Measurements from ENCODE around the gene TMEM271.

TMEM271 gene, protein sequence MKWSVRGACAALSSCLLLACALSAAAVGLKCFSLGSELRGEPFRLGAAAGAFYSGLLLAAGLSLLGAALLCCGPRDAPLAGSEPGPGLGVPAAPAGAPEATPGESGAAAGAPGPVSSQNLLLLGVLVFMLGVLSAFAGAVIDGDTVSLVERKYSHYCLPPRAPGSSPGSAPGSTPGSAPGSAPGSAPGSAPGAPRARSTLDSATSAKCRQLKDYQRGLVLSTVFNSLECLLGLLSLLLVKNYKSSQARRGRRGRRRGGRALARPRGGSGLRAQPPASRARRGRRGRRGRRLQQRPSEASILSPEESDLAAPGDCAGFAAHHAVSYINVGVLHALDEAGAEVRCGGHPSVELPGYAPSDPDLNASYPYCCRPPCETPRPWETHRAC

DNA sequence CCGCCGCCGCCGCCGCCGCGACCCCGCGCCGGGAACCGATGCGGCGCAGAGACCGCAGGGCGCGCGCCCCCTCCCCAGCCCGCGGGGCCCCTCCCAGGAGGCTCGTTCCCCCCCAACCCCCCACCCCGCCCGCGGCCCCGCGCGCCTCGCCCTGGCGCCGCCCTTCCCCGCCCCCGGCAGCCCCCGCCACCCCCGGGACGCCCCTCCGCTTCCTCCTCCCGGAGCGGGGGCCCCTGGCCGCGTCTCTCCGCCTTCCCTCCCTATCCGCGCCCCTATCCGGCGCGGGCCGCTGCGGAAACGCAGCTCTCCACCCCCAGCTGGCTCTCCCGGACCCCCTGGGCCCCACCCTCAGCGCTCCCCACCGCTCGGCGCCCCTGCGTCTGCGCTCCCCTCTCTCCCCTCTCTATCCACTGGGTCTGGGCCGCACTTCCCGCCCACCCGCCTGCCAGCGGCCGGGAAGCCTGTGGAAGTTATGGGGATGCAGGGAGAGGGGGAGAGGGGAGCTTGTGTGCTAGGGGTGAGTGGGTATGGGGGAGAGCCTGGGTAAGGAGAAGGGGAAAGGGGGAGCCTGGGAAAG lies at the start of gene TMEM271:
TSS of gene TMEM271 (minus strand) at position 51 of the 577 bp plus-strand sequence. CDS start 233 bp downstream, outside the sequence.
- DNase-seq, result no peak

DNA sequence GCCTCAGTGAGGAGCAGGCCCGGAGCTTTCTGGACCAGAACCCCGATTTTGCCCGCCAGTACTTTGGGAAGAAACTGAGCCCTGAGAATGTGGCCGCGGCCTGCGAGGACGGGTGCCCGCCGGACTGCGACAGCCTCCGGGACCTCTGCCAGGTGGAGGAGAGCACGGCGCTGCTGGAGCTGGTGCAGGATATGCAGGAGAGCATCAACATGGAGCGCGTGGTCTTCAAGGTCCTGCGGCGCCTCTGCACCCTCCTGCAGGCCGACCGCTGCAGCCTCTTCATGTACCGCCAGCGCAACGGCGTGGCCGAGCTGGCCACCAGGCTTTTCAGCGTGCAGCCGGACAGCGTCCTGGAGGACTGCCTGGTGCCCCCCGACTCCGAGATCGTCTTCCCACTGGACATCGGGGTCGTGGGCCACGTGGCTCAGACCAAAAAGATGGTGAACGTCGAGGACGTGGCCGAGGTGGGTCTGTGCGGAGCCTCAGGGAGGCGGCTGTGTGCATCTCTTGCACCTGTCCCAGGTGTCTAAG lies 49.6 kb upstream of the TMEM271 start:
- DNase-seq, result no peak

DNA sequence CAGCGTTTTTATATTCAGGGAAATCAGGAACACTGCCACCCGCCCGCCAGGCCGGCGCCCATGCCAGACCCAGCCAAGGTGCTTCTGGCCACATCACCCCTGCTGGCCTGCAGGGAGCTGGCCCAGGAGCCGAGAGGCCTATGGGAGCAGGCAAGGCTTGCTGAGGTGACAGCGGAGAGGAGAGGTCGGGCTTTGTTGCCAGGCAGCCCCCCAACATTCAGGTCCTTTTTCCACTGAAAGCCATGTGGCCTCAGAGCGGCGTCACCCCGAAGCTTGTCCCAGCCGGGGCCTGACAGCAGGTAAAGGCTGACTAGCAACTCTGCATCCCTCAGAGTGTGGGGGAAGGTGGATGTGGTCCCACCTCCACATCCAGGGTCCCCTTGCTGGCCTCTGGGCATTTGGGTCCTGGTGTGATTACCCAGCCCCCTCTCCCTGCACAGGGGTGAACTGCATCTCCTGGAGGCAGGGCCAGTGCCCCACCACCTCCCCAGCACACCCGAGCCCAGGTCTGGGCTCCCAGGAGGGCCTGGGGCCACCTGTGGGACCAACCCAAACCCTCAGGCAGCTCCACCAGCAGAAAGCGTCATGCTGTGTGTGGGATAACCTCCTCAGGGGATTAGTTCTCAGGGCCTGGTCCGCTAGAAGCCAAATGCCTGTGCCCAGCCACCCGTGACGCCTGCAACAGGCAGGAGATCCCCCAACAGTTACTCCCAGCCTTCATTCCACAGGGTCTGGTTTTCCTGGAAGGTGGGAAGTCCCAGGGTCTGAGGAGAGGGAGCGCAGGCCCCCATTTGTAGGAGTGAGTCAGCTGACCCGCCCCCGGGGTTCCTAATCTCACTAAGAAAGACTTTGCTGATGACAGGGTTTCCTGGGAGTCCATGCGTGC lies 48.9 kb upstream of the TMEM271 start, which contains the start of gene PDE6B:
TSS of gene PDE6B (plus strand) at position 869 of the 886 bp plus-strand sequence. CDS start 54 bp downstream, outside the sequence.
- no peak for DNase-seq

- no peak for DNase-seq
Measured at GRCh38 chr4:623914-624566, 47.9 kb upstream of the TMEM271 start.

- no peak for DNase-seq
Measured at GRCh38 chr4:622996-623913, 47.2 kb upstream of the TMEM271 start.

GRCh38 chr4:622071-622995 lies 46.2 kb upstream of the TMEM271 start:
- no peak for DNase-seq

DNA sequence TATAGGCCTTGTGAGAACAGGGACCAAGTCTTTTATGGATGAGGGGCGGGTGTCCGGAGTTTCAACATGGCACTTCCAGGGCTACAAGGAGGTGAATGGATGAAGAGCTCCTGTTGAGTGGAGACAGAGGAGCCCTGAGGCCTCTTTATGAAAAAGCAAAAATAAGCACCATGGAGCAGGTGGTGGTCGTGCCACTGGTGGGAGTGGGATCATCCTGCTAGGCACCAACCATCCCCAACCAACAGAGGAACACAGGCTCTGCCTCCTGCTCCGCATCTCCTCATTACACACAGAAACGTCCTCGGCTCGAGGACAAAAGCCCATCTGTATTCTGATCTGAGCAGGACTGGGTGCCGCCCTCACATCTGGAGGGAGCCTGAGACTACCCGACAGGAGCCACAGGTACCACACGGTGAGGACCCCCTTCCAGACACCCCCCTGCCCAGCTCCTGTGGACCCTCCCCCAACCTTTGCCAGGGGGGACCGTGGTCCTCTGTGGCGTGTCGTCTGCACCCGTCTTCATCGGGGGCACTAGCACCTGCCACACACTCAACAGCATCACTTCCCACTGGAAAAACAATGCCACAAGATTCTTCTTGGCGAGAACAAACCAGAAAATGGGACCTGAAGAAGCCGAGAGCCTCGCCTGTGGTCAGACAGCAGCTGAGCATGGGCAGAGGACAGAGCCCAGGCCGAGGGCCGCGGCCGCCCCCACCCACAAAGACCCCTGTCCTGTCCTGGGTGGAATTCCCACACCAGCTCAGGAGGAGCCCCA lies 45.4 kb upstream of the TMEM271 start:
- no peak for DNase-seq

DNA sequence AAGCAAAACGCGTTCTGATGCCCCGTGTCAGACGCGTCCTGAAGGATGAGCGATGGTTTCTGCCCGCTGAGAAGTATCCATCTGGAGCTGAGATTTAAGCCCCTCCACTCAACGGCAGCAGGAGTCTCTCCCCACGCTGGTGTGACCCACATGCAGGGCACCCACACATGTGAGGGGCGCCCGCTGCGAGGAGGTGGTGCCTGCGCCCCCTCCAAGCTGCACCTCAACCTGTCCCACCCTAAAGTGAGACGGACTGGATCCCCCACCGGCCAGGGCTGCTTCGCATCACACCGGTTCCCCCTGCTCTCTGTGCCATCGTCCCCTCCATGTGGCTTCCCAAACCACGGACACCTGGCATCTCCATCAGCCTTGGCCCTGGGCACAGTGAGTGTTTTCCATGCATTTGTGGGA lies 44.8 kb upstream of the TMEM271 start:
- no peak for DNase-seq

DNA sequence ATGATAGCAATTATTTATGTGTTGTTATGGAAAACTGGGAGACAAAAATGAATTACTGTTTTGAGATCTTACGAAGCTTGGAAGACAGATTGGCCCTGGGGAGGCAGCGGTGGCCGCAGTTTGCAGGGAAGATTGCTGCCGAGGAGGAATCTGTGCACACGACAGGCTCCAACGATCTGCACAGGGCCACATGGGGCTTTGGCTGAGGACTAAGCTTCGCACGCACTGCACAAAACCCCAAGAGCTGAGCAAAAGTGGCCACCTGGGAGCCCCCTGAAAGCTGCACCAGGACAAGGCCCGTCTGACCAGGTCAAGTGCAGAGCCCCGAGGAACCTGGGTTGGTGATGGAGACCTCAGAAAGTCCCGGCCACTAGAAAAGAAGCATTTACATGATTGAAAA lies 44.1 kb upstream of the TMEM271 start:
- DNase-seq, result no peak

- DNase-seq, result no peak
Measured at GRCh38 chr4:617644-618641, 41.8 kb upstream of the TMEM271 start.

GRCh38 chr4:616911-617643 lies 41.0 kb upstream of the TMEM271 start:
- DNase-seq, result no peak

DNA sequence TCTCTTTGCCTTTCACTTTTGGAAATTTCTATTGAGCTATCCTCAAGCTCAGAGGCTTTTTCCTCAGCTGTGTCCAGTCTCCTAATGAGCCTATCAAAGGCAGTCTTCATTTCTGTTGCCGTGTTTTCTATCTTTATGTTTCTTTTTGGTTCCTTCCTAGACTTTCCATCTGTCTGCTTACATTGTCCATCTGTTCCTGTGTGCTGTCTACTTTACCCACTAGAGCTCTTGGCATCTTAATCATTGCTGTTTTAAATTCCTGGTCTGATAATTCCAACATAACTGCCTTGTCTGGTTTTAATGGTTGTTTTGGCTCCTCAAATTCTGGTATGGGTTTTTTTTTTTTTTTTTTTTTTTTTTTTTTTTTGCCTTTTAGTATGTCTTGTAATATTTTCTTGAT lies 40.0 kb upstream of the TMEM271 start:
- DNase-seq, result no peak

DNA sequence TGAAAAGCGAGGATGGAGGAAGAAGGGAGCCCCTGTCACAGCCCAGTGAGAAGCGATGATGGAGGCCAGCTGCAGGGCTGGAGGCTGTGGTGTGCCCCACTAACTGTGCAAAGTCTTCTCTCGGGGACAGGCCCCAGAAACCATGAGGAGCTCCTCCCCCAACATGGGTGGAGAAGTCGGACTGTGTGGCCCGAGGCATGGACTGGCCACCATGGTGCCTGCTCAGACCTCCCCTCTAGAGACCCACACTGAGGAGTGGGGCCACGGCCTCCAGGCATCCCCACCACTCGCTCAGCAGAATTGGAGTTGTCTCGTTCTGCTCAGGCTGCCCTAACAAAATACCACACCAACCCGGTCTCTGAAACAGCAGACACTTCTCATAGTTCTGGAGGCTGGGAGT lies 37.0 kb upstream of the TMEM271 start:
- DNase-seq, result no peak

DNA sequence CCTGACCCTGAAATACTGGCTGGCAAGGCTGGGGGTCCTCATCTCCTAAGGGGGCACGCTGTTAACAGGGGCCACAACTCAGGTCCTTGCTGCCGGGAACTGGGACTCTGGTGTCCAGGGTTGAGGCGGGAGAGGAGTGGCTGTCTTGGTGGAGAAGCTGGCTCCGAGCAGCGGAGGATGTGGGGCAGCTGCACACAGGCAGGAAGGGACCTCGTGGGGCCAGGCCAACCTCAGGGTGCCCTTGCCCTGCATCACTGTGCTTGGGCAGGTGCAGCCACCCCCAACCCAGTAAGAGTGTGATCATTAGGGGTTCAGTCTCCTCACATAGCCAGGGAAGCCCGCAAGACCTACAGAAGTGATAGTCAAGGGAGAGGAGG lies 36.6 kb upstream of the TMEM271 start:
- DNase-seq, result no peak

- DNase-seq, result no peak
Measured at GRCh38 chr4:612052-612748, 36.1 kb upstream of the TMEM271 start.

GRCh38 chr4:610411-611261 lies 34.5 kb upstream of the TMEM271 start:
- DNase-seq, result no peak

Measured in CD4-positive, alpha-beta T cell treated with Interleukin-21 for 1 hour (primary cell).